Measurements from ENCODE around the gene NEAT1. TPM values are rescaled to one million over a fixed set of nuclear protein-coding genes. Genes with fewer than 3 reads are reported as not detected.

NEAT1 gene
- total RNA-seq, 4 donors from 2014 or later, result 24.1 to 472 (median 32.8) TPM

- Histone ChIP-seq H3K27ac (peak overlapping the region; percentile 98 to 100 (median 100)), H3K4me3 (peak overlapping the region; percentile 81 to 95 (median 90)), H3K9me3 (no peaks in the 10 kb centered on the region), H3K36me3 (peaks cover 5 to 42% of the 10 kb centered on the region in 2 donors), H3K4me1 (peaks cover 24 to 39% of the 10 kb centered on the region in 2 donors), H3K27me3 (no peaks in the 10 kb centered on the region)
- no peak for TF ChIP-seq POLR2A (IDR thresholded peaks at IDR 0.05)
- TF ChIP-seq, protein P1, sequence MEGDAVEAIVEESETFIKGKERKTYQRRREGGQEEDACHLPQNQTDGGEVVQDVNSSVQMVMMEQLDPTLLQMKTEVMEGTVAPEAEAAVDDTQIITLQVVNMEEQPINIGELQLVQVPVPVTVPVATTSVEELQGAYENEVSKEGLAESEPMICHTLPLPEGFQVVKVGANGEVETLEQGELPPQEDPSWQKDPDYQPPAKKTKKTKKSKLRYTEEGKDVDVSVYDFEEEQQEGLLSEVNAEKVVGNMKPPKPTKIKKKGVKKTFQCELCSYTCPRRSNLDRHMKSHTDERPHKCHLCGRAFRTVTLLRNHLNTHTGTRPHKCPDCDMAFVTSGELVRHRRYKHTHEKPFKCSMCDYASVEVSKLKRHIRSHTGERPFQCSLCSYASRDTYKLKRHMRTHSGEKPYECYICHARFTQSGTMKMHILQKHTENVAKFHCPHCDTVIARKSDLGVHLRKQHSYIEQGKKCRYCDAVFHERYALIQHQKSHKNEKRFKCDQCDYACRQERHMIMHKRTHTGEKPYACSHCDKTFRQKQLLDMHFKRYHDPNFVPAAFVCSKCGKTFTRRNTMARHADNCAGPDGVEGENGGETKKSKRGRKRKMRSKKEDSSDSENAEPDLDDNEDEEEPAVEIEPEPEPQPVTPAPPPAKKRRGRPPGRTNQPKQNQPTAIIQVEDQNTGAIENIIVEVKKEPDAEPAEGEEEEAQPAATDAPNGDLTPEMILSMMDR (IDR thresholded peaks at IDR 0.05 in 4 of 5, conservative IDR thresholded peaks at IDR 0.05 in 1 of 5), result no peak
- peak; percentile 11 for ATAC-seq
- peak; percentile 97 to 98 for DNase-seq
- in situ Hi-C loops (cut with MboI; ENCODE audit: low sequenced_read_pairs in 4 of 4) (loop anchor here in 2 of 4 donors (10.0 kb wide), 2 partner anchors 53 to 83 kb away; no protein-coding TSS in a partner anchor), intact Hi-C loops (cut with DNase I; ENCODE audit: low total_unique reads) (loop anchor here (1.0 to 2.0 kb wide), 4 partner anchors 40 to 149 kb away; partner anchors contain the start of genes SLC25A45 and ZNRD2)
These were observed 585 bp upstream of the NEAT1 start for GRCh38 chr11:65421794-65422632.

DNA sequence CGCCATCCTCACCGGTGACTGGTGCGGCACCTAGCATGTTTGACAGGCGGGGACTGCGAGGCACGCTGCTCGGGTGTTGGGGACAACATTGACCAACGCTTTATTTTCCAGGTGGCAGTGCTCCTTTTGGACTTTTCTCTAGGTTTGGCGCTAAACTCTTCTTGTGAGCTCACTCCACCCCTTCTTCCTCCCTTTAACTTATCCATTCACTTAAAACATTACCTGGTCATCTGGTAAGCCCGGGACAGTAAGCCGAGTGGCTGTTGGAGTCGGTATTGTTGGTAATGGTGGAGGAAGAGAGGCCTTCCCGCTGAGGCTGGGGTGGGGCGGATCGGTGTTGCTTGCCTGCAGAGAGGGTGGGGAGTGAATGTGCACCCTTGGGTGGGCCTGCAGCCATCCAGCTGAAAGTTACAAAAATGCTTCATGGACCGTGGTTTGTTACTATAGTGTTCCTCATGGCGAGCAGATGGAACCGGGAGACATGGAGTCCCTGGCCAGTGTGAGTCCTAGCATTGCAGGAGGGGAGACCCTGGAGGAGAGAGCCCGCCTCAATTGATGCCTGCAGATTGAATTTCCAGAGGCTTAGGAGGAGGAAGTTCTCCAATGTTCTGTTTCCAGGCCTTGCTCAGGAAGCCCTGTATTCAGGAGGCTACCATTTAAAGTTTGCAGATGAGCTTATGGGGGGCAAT, 1.1 kb downstream of the NEAT1 start:
- peak overlapping the region; percentile 81 to 95 (median 90) for H3K4me3 ChIP-seq
- TF ChIP-seq, protein P1 (IDR thresholded peaks at IDR 0.05 in 4 of 5, conservative IDR thresholded peaks at IDR 0.05 in 1 of 5), result no peak
- no peak for TF ChIP-seq POLR2A (IDR thresholded peaks at IDR 0.05)
- no peaks in the 10 kb centered on the region for H3K27me3 ChIP-seq
- peaks cover 25 to 40% of the 10 kb centered on the region in 2 donors for H3K4me1 ChIP-seq
- in situ Hi-C loops (cut with MboI; ENCODE audit: low sequenced_read_pairs in 4 of 4), result loop anchor here in 2 of 4 donors (10.0 kb wide), 2 partner anchors 51 to 81 kb away; no protein-coding TSS in a partner anchor
- ATAC-seq (no peak), DNase-seq (peak in 1 of 2 donors; percentile 25)
- peaks cover 5 to 55% of the 10 kb centered on the region in 2 donors for H3K36me3 ChIP-seq
- H3K9me3 ChIP-seq, result no peaks in the 10 kb centered on the region
- intact Hi-C loops (cut with DNase I; ENCODE audit: low total_unique reads), result no loop called here
- H3K27ac ChIP-seq, result peak overlapping the region; percentile 98 to 100 (median 100)

GRCh38 chr11:65424205-65425104, 1.9 kb downstream of the NEAT1 start:
- ATAC-seq, result no peak
- peak in 1 of 2 donors; percentile 53 for DNase-seq
- H3K4me3 ChIP-seq, result peak overlapping the region; percentile 81 to 95 (median 90)
- H3K36me3 ChIP-seq, result peaks cover 5 to 61% of the 10 kb centered on the region in 2 donors
- no peaks in the 10 kb centered on the region for H3K9me3 ChIP-seq
- peaks cover 25 to 39% of the 10 kb centered on the region in 2 donors for H3K4me1 ChIP-seq
- H3K27me3 ChIP-seq, result no peaks in the 10 kb centered on the region
- H3K27ac ChIP-seq, result peak overlapping the region; percentile 98 to 100 (median 100)
- no peak for TF ChIP-seq POLR2A (IDR thresholded peaks at IDR 0.05)
- TF ChIP-seq, protein P1 (IDR thresholded peaks at IDR 0.05 in 4 of 5, conservative IDR thresholded peaks at IDR 0.05 in 1 of 5), result no peak
- in situ Hi-C loops (cut with MboI; ENCODE audit: low sequenced_read_pairs in 4 of 4) (loop anchor here in 2 of 4 donors (10.0 kb wide), 2 partner anchors 50 to 80 kb away; no protein-coding TSS in a partner anchor), intact Hi-C loops (cut with DNase I; ENCODE audit: low total_unique reads) (no loop called here)

Data from gastrocnemius medialis (tissue), 4 donors.